Measurements from ENCODE around the gene PIGC. TPM values are rescaled to one million over a fixed set of nuclear protein-coding genes. Genes with fewer than 3 reads are reported as not detected.

PIGC gene
- polyA plus RNA-seq, 4 donors, result 19.0 to 32.5 (median 23.4) TPM

DNA sequence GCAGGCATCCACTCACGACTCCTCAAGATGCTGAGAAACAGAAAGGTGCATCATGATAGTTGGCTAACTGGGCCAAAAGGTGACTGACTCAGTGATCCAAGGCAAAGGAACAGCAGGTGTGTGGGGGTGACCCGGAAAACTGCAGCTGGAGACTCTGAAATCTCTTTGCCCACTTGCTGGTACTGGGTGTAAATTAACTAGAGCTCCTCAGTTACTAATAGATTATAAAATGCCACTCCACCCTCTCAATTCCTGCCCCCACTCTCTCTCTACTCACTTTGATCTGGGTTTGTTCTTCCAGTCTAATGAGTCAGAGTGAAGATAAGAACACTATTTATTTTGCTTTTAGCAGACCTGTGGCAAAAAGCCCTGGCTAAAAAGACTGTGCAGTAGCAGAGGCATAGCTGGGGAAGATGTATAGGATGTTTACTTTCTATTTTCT, 7.2 kb upstream of the PIGC start:
- no peaks in the 10 kb centered on the region for H3K36me3 ChIP-seq (ENCODE audit: control insufficient read depth in 3 of 3, insufficient read depth in 2 of 3, low read depth in 1 of 3, low read length in 3 of 3)
- 11 to 55% (median 18%) methylated on average over 2 of the region's 2 CpGs for WGBS, 3 donors
- peak overlapping the region; percentile 75 to 79 (median 76) for H3K27ac ChIP-seq (ENCODE audit: low read depth in 1 of 3, low read length in 2 of 3)
- H3K9me3 ChIP-seq (ENCODE audit: control insufficient read depth in 2 of 2, insufficient read depth in 1 of 2, low read depth in 1 of 2, low read length in 1 of 2), result no peaks in the 10 kb centered on the region
- no peak overlapping the region for H3K4me3 ChIP-seq (ENCODE audit: low read depth in 1 of 3, low read length in 3 of 3)
- peaks cover 0 to 77% (median 1%) of the 10 kb centered on the region in 3 donors for H3K4me1 ChIP-seq (ENCODE audit: control insufficient read depth in 3 of 3, insufficient read depth in 2 of 3, low read depth in 1 of 3, low read length in 2 of 3)
- no peak for FAIRE-seq
- H3K27me3 ChIP-seq (ENCODE audit: control insufficient read depth in 3 of 3, insufficient read depth in 3 of 3, low read length in 3 of 3), result no peaks in the 10 kb centered on the region
- DNase-seq, result peak; percentile 75 to 89

DNA sequence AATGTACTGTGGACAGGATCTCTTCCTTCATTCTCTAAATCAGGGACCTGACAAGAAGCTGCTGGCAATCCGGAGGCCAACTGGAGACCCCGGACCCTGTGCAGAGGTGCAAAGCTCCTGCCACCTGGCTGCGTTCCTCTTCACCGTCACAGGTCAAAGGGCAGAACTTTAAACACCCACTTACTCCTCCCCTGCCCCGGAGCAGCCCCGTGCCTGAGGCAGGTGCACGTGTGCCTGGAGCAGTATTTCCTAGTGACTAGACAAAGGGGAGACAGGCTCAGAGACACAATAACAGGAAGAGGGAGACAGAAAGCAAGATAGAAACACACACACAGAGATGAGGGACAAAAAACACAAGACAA, 6.6 kb upstream of the PIGC start:
- Histone ChIP-seq H3K27me3 (ENCODE audit: control insufficient read depth in 3 of 3, insufficient read depth in 3 of 3, low read length in 3 of 3) (no peaks in the 10 kb centered on the region), H3K4me3 (ENCODE audit: low read depth in 1 of 3, low read length in 3 of 3) (no peak overlapping the region), H3K36me3 (ENCODE audit: control insufficient read depth in 3 of 3, insufficient read depth in 2 of 3, low read depth in 1 of 3, low read length in 3 of 3) (no peaks in the 10 kb centered on the region), H3K9me3 (ENCODE audit: control insufficient read depth in 2 of 2, insufficient read depth in 1 of 2, low read depth in 1 of 2, low read length in 1 of 2) (no peaks in the 10 kb centered on the region), H3K4me1 (ENCODE audit: control insufficient read depth in 3 of 3, insufficient read depth in 2 of 3, low read depth in 1 of 3, low read length in 2 of 3) (peaks cover 0 to 72% (median 1%) of the 10 kb centered on the region in 3 donors), H3K27ac (ENCODE audit: low read depth in 1 of 3, low read length in 2 of 3) (peak overlapping the region; percentile 75 to 79 (median 76))
- DNase-seq (peak; percentile 84 to 86), FAIRE-seq (no peak)
- 14 to 49% (median 41%) methylated on average over 7 of the region's 7 CpGs for WGBS, 3 donors

DNA sequence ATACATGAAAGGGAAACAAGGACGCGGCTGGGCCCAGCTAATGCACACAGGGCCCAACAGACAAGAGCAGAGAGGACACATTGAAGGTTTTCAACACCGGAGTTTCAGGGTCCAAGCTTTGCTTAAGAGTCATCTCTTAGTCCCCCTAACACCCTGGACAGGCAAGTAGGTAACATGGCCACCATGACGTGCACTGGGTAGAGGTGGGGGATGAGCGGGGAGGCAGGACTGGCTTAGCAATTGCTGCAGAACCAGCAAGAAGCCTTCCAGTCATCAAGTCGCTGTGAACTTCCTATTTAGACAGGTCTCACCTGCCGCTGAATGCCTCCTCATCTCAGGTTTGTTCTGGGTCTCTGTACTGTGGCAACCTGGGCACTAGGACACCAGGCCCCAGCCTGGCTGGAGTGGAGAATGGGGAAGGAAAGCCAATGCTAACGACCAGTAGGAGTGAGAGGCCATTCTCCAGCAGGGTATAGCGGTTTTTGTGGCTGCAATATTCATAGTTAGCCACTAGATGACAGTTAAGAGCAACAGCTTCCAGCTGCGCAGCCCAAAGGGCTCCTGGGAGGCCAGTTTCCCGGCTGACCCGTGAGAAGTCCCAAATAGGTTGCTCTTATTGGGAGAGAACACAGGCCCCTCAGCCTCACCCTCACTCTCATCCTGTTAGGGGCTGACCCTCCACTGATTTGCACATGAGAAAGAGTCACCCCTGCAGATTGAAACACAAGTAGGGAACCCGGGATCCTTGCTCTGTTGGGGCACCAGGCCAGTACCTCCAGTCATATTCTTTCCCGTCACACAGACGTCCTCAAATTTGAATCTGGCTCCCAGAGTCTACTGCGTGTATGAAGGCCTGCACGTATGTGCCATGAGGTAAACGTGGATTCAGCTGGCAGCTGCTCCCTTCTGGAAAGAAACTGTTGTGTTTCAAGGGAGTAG, 6.0 kb upstream of the PIGC start:
- DNase-seq (peak; percentile 71 to 82), FAIRE-seq (no peak)
- 24 to 45% (median 31%) methylated on average over 18 of the region's 18 CpGs for WGBS, 3 donors
- no peaks in the 10 kb centered on the region for H3K36me3 ChIP-seq (ENCODE audit: control insufficient read depth in 3 of 3, insufficient read depth in 2 of 3, low read depth in 1 of 3, low read length in 3 of 3)
- peak overlapping the region; percentile 75 to 81 (median 76) for H3K27ac ChIP-seq (ENCODE audit: low read depth in 1 of 3, low read length in 2 of 3)
- peaks cover 0 to 66% (median 1%) of the 10 kb centered on the region in 3 donors for H3K4me1 ChIP-seq (ENCODE audit: control insufficient read depth in 3 of 3, insufficient read depth in 2 of 3, low read depth in 1 of 3, low read length in 2 of 3)
- H3K27me3 ChIP-seq (ENCODE audit: control insufficient read depth in 3 of 3, insufficient read depth in 3 of 3, low read length in 3 of 3), result no peaks in the 10 kb centered on the region
- H3K4me3 ChIP-seq (ENCODE audit: low read depth in 1 of 3, low read length in 3 of 3), result no peak overlapping the region
- H3K9me3 ChIP-seq (ENCODE audit: control insufficient read depth in 2 of 2, insufficient read depth in 1 of 2, low read depth in 1 of 2, low read length in 1 of 2), result no peaks in the 10 kb centered on the region

DNA sequence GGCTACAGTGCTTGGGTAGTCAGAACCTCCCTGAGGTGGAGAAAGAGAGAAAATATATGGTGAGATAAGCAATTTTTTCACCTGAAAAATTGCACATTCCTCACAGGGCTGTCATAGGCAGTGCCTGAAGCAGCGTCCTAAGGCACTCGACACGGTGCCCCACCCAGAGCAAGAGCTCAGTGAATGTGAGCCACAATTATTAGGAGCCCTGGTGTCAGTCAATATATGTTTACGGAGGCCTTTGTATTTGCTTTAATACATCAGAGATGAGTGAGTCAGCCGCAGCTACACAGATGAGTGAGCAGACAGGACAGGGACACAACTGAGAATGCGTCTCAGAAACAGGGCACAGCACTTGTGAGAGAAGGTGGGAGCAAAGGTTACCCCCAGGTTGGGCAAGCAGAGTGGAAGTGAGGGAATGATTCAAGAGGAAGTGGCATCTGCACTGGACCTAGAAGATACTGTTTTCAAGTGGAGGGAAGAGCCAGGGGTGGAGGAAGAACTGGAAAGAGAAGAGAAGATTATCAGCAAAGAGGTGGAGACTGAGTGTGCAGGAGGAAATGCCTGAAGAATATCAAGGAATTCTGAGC, 5.2 kb upstream of the PIGC start:
- Histone ChIP-seq H3K4me1 (ENCODE audit: control insufficient read depth in 3 of 3, insufficient read depth in 2 of 3, low read depth in 1 of 3, low read length in 2 of 3) (peaks cover 0 to 59% (median 1%) of the 10 kb centered on the region in 3 donors), H3K4me3 (ENCODE audit: low read depth in 1 of 3, low read length in 3 of 3) (no peak overlapping the region), H3K9me3 (ENCODE audit: control insufficient read depth in 2 of 2, insufficient read depth in 1 of 2, low read depth in 1 of 2, low read length in 1 of 2) (no peaks in the 10 kb centered on the region), H3K36me3 (ENCODE audit: control insufficient read depth in 3 of 3, insufficient read depth in 2 of 3, low read depth in 1 of 3, low read length in 3 of 3) (no peaks in the 10 kb centered on the region), H3K27ac (ENCODE audit: low read depth in 1 of 3, low read length in 2 of 3) (peak overlapping the region; percentile 70 to 81 (median 75)), H3K27me3 (ENCODE audit: control insufficient read depth in 3 of 3, insufficient read depth in 3 of 3, low read length in 3 of 3) (no peaks in the 10 kb centered on the region)
- DNase-seq (peak; percentile 83 to 89), FAIRE-seq (no peak)
- WGBS, 3 donors, result 20 to 61% (median 26%) methylated on average over 6 of the region's 6 CpGs

DNA sequence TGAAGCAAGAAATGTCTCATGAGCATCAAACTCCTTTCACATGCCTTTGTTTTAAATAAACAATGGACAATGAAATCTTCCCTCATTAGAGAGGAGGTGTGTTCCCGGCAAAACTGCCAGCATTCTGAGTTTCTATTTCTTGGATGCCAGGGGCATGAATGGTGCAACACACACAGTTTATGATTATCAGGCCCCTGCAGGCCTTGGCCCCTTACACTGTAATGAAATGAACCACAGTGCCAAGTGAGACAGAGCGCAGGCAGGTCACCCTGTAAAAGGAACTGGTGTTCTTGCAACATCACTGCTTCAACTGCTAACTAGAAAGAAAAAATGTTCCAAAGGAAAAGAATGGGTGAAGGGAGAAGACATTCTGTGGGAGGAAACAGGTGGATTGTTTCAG, 3.8 kb upstream of the PIGC start:
- H3K4me3 ChIP-seq (ENCODE audit: low read depth in 1 of 3, low read length in 3 of 3), result no peak overlapping the region
- no peaks in the 10 kb centered on the region for H3K27me3 ChIP-seq (ENCODE audit: control insufficient read depth in 3 of 3, insufficient read depth in 3 of 3, low read length in 3 of 3)
- peaks cover 0 to 50% (median 2%) of the 10 kb centered on the region in 3 donors for H3K4me1 ChIP-seq (ENCODE audit: control insufficient read depth in 3 of 3, insufficient read depth in 2 of 3, low read depth in 1 of 3, low read length in 2 of 3)
- no peak overlapping the region for H3K27ac ChIP-seq (ENCODE audit: low read depth in 1 of 3, low read length in 2 of 3)
- no peaks in the 10 kb centered on the region for H3K9me3 ChIP-seq (ENCODE audit: control insufficient read depth in 2 of 2, insufficient read depth in 1 of 2, low read depth in 1 of 2, low read length in 1 of 2)
- DNase-seq (no peak), FAIRE-seq (no peak)
- WGBS, 3 donors, result 69 to 74% (median 71%) methylated on average over 2 of the region's 2 CpGs
- no peaks in the 10 kb centered on the region for H3K36me3 ChIP-seq (ENCODE audit: control insufficient read depth in 3 of 3, insufficient read depth in 2 of 3, low read depth in 1 of 3, low read length in 3 of 3)

DNA sequence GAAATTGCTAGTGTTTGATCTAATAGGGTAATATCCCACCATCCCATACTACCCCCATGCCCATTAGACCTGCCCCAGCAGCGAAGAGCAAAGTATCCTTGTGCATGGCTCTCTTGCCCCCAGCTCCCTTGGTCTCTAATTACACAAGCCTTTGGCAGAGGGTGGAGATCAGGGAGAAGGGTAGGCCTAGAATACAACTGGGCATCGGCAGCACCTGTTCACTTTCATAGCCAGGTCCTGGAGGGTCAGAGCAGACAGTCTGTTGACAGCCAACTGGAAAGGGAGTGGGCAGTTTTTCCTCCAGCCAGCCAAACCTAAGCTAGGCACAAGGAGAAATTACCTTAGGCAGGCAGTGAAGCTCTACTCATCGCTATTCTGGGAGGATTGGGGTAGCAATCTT, 2.7 kb upstream of the PIGC start:
- DNase-seq, result no peak
- Histone ChIP-seq H3K9me3 (ENCODE audit: control insufficient read depth in 2 of 2, insufficient read depth in 1 of 2, low read depth in 1 of 2, low read length in 1 of 2) (no peaks in the 10 kb centered on the region), H3K4me1 (ENCODE audit: control insufficient read depth in 3 of 3, insufficient read depth in 2 of 3, low read depth in 1 of 3, low read length in 2 of 3) (peaks cover 0 to 45% (median 7%) of the 10 kb centered on the region in 3 donors), H3K27me3 (ENCODE audit: control insufficient read depth in 3 of 3, insufficient read depth in 3 of 3, low read length in 3 of 3) (no peaks in the 10 kb centered on the region), H3K36me3 (ENCODE audit: control insufficient read depth in 3 of 3, insufficient read depth in 2 of 3, low read depth in 1 of 3, low read length in 3 of 3) (peaks cover 0 to 8% (median 0%) of the 10 kb centered on the region in 3 donors), H3K4me3 (ENCODE audit: low read depth in 1 of 3, low read length in 3 of 3) (no peak overlapping the region), H3K27ac (ENCODE audit: low read depth in 1 of 3, low read length in 2 of 3) (no peak overlapping the region)
- FAIRE-seq, result no peak
- 82 to 97% (median 88%) methylated on average over 3 of the region's 3 CpGs for WGBS, 3 donors

DNA sequence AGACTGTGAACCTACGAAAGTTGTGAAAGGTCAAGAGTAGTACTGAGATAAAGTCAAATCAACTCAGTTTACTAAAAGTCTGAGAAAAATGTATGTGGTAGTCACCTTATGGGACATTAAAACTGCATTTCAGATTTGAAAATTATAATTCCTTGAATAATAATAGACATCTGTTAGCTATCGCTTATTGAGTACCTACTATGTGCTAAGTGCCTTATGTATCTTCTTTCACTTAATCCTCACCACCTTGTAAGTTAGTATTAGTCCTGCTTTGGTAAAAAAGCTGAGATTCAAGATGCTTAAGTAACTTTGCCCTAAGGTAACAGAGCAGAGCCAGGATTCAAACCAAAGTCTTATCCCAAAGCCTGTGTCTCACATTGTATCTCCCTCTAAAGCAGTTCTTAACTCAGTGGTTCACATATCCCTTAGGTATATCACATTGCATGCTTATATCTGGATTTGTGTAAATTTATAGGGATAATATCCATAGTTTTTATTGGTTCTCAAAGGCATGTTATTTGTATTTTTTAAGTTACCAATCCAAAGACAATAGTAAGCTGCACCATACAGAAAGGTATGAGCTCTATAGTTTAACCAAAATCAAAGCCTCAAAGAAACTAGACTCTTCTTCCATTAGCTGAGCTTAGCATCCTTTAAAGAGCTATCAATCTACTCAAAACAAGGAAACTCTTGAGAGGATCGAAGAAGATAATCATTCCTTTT, 865 bp downstream of the PIGC start:
- Histone ChIP-seq H3K27ac (ENCODE audit: low read depth in 1 of 3, low read length in 2 of 3) (no peak overlapping the region), H3K4me1 (ENCODE audit: control insufficient read depth in 3 of 3, insufficient read depth in 2 of 3, low read depth in 1 of 3, low read length in 2 of 3) (peaks cover 0 to 12% (median 7%) of the 10 kb centered on the region in 3 donors), H3K36me3 (ENCODE audit: control insufficient read depth in 3 of 3, insufficient read depth in 2 of 3, low read depth in 1 of 3, low read length in 3 of 3) (peaks cover 0 to 8% (median 0%) of the 10 kb centered on the region in 3 donors), H3K4me3 (ENCODE audit: low read depth in 1 of 3, low read length in 3 of 3) (peak overlapping the region; percentile 97 to 98 (median 98)), H3K27me3 (ENCODE audit: control insufficient read depth in 3 of 3, insufficient read depth in 3 of 3, low read length in 3 of 3) (no peaks in the 10 kb centered on the region), H3K9me3 (ENCODE audit: control insufficient read depth in 2 of 2, insufficient read depth in 1 of 2, low read depth in 1 of 2, low read length in 1 of 2) (no peaks in the 10 kb centered on the region)
- WGBS, 3 donors, result 63 to 68% (median 65%) methylated on average over 3 of the region's 3 CpGs
- FAIRE-seq, result no peak
- DNase-seq, result no peak

DNA sequence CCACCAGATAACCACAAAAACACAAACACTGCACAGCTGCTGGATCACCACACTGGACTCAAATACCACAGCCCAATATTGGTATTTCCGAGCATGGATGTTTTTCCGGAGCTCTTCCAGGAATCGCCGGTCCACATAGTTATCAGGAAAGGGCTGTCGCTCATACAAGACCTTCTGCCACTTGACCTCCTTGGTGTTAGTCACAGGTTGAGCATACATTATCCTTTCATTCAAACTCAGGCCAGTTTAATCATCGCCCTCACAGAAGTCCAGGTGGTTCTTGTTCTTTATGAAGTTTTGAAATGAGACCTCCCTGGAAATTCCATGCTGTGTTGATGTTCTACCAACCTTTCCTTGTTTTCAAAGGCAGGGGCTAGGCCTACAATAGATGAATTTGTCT, 1.5 kb downstream of the PIGC start:
- FAIRE-seq (no peak), DNase-seq (no peak)
- peaks cover 0 to 8% (median 0%) of the 10 kb centered on the region in 3 donors for H3K36me3 ChIP-seq (ENCODE audit: control insufficient read depth in 3 of 3, insufficient read depth in 2 of 3, low read depth in 1 of 3, low read length in 3 of 3)
- no peak overlapping the region for H3K4me3 ChIP-seq (ENCODE audit: low read depth in 1 of 3, low read length in 3 of 3)
- WGBS, 3 donors, result 95 to 98% (median 97%) methylated on average over 6 of the region's 6 CpGs
- peaks cover 0 to 10% (median 7%) of the 10 kb centered on the region in 3 donors for H3K4me1 ChIP-seq (ENCODE audit: control insufficient read depth in 3 of 3, insufficient read depth in 2 of 3, low read depth in 1 of 3, low read length in 2 of 3)
- H3K9me3 ChIP-seq (ENCODE audit: control insufficient read depth in 2 of 2, insufficient read depth in 1 of 2, low read depth in 1 of 2, low read length in 1 of 2), result no peaks in the 10 kb centered on the region
- H3K27me3 ChIP-seq (ENCODE audit: control insufficient read depth in 3 of 3, insufficient read depth in 3 of 3, low read length in 3 of 3), result no peaks in the 10 kb centered on the region
- no peak overlapping the region for H3K27ac ChIP-seq (ENCODE audit: low read depth in 1 of 3, low read length in 2 of 3)

Measured in small intestine (tissue), 7 donors.